Measurements from ENCODE around the gene SYT12. TPM values are rescaled to one million over a fixed set of nuclear protein-coding genes. Genes with fewer than 3 reads are reported as not detected.

SYT12 gene
- total and polyA plus RNA-seq, 2 of the 8 experiments (the other 6 are each of a cell fraction or from before 2014, with no cell fraction given): 1.4 to 3.3 TPM

GRCh38 chr11:66976925-66977324, 46.0 kb upstream of the SYT12 start (continued):
- TF ChIP-seq CHD7 (IDR thresholded peaks at IDR 0.05; ENCODE audit: insufficient replicate concordance, low read length): no peak
- no peak for TF ChIP-seq EGR1 (IDR thresholded peaks at IDR 0.05; ENCODE audit: borderline replicate concordance, low read depth, low read length)
- no peak for TF ChIP-seq ATF2 (IDR thresholded peaks at IDR 0.05; ENCODE audit: low read length)
- no peak for TF ChIP-seq BACH1 (IDR thresholded peaks at IDR 0.05; ENCODE audit: low read length)
- TF ChIP-seq KDM5A (IDR thresholded peaks at IDR 0.05; ENCODE audit: low read length): no peak
- no peak for TF ChIP-seq CEBPB (IDR thresholded peaks at IDR 0.05; ENCODE audit: low read depth, low read length)
- no peak for TF ChIP-seq YY1 (IDR thresholded peaks at IDR 0.05; ENCODE audit: low read depth, low read length)
- TF ChIP-seq TCF12 (IDR thresholded peaks at IDR 0.05; ENCODE audit: low read depth, low read length): no peak
- TF ChIP-seq RXRA (IDR thresholded peaks at IDR 0.05; ENCODE audit: insufficient read depth, low read depth, low read length): no peak
- TF ChIP-seq JUN (IDR thresholded peaks at IDR 0.05; ENCODE audit: low read depth, low read length): no peak
- TF ChIP-seq SIRT6 (IDR thresholded peaks at IDR 0.05; ENCODE audit: low read length): no peak
- TF ChIP-seq CHD1 (IDR thresholded peaks at IDR 0.05; ENCODE audit: low read depth, low read length): no peak
